ENCODE results near the gene LAMC1.

DNA sequence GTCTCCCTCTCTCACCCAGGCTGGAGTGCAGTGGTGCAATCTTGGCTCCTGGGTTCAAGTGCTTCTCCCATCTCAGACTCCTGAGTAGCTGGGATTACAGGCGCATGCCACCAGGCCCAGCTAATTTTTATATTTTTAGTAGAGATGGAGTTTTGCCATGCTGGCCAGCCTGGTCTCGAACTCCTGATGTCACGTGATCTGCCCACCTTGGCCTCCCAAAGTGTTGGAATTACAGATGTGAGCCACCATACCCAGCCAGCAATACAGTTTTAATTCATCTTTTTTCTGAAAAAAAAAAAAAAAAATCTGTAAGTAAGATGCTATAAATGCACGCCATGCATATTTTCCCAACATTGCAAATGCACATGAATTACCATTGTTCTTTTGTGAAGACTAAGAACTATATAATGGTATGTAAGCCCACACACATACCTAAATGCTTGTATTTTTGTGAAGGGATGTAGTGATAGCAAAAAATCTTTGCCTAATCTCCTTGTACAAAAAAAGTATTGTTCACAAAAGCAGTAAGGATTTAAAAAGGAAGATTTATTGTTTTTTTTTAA lies 170.8 kb downstream of the LAMC1 start:
- TF ChIP-seq, protein P1, sequence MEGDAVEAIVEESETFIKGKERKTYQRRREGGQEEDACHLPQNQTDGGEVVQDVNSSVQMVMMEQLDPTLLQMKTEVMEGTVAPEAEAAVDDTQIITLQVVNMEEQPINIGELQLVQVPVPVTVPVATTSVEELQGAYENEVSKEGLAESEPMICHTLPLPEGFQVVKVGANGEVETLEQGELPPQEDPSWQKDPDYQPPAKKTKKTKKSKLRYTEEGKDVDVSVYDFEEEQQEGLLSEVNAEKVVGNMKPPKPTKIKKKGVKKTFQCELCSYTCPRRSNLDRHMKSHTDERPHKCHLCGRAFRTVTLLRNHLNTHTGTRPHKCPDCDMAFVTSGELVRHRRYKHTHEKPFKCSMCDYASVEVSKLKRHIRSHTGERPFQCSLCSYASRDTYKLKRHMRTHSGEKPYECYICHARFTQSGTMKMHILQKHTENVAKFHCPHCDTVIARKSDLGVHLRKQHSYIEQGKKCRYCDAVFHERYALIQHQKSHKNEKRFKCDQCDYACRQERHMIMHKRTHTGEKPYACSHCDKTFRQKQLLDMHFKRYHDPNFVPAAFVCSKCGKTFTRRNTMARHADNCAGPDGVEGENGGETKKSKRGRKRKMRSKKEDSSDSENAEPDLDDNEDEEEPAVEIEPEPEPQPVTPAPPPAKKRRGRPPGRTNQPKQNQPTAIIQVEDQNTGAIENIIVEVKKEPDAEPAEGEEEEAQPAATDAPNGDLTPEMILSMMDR (IDR thresholded peaks at IDR 0.05; ENCODE audit: poor library complexity), result no peak
- no peak for TF ChIP-seq EZH2 (IDR thresholded peaks at IDR 0.05; ENCODE audit: borderline replicate concordance)
- TF ChIP-seq EZH2phosphoT487 (IDR thresholded peaks at IDR 0.05; ENCODE audit: low read depth, severe bottlenecking, unreplicated experiment), result no peak

Data from hepatocyte (in vitro differentiated cells).